ENCODE data around the gene DEGS2. TPM values are rescaled to one million over a fixed set of nuclear protein-coding genes. Genes with fewer than 3 reads are reported as not detected.

DEGS2 gene
- polyA plus RNA-seq, 1 donor, result 0.63 TPM

DNA sequence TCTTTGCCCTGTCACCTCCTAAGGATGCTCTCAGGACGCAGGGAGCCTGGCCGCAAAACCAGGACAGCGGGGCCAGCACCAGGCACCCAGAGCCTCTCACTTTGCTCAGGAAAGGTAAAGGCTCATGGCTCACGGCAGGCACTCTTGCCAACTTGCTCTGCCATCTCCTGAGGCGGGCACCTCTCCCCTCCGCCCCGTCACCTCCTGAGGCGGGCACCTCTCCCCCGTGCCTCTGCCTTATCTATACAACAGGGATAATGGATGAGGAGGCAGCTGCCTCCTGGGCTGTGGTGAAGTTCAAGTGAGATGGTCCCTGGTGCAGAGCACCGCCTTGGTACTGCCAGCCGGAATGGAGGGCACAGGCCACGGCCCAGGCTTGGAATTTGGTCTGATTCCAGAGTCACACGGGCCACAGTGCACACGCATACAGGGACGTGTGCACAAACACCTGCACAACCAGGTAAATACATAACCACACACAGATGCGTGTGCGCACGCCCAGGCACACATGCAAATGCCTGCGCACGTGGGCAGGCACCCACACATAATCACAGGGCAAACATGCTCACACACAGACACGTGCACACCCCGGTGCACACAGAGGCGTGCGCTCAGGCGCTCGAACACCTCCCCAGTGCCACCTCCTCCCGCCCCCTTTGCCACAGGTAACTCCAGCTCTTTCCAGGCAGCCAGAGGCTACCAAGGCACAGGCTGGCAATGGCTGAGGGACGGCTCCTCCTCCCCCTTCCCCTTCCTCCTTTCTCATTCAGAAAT, 11.6 kb downstream of the DEGS2 start:
- DNase-seq, result no peak

DNA sequence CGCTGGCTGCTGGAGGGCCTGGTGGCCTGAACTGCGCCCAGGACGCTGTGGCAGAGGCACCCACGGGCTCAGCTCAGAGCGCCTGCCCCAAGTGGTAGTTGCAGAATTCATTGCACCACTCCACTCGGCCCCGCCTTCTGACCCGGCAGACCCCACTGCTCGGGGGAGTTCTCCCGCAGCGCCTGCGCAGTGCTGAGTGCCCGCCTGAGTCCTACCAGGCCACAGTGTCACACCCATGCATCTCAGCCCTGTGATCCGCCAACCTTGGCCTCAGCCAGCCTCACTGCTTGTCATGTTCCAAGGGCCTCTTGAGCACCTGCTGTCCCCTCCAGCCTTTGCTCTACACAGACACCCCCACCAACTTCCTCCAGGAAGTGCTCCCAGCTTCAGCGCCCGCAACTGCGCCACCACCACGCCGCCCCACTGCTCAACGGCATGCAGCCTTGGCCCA, 12.2 kb downstream of the DEGS2 start:
- DNase-seq, result no peak

GRCh38 chr14:100146531-100147091, 12.8 kb downstream of the DEGS2 start:
- no peak for DNase-seq

DNA sequence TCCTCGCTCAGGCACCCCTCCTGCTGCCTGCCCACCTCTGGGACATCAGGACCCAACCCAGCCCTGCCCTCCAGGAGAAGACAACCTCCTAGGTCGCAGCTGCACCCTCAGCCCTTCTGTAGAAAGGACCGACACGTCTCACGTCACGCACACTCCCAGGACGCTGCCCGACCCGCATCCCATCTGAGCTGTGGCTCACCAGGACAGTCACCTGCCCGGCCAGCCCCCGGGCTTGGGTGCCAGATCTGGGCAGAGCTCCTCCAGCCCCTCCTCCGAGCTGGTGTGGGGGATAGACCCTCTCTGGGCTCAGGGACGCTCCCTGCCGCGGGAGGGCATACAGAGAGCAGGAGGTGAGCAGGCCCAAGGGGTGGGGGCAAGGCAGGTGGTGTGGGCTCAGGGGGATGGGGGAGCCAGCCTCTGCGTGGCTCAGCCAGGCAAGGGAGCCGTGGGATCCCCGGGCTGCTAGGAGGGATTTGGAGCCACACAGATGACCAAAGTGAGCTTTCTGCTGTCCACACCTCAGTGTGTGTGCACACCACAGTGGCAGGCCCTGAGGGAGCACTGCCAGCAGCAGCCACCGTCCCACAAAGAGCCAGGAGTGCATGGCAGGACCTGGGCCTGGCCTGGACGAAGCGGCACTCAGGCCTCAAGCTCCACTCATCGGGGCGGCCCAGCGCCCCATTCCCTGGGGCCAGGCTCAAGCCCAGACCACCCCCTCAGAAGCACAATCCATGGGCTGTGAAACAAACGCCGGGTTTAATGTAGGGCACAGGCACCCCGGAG, 13.6 kb downstream of the DEGS2 start:
- DNase-seq, result no peak

DNA sequence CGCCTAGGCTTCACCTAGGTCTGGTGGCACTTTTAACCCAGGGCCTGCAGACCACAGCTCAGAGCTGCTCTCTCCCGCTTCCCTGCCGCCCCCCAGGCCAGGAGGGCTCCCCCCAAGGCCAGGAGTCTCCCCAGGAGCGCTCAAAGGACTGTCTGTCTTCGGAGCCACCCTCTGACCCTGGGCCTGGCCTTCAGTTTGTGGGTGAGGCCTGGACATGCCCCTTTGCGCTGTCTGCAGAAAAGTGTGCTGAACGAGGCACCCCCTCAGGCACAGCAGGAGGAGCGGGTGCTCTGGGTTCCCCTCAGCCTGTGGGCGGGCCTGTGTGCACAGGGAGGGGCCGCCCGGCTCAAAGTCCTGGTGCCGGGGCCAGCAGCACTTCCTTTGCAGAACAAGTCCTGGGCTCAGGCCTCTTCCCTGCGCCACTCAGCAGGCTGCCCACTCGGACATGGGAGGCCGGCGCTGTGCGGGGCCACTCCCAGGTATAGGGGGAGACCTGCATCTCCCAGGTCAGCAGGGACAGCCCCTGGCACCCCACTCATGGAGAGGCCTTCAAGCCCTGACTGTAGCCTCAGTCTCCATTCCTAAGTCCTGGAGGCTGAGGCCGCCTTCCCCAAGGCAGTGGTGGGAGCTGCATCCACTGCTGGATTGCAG, 14.3 kb downstream of the DEGS2 start:
- DNase-seq, result no peak

DNA sequence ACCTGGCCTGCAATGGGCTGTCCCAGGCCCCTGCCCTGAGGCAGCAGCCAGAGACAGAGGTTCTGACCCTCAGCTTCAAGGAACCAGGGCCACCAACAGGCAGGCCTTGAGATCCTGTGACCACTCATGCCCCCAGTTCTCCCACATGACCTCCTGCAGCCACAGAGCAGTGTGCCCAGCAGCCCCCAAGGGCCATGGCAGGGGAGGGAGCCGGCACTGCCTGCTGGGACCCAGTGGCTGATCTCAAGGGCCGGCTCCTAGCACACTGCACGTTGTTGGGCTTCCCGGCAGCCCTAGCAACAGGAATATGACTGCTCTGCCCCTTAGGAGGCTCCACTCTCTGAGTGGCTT, 14.8 kb downstream of the DEGS2 start:
- no peak for DNase-seq

GRCh38 chr14:100143934-100144333, 15.5 kb downstream of the DEGS2 start:
- no peak for DNase-seq

GRCh38 chr14:100143523-100143922, 15.9 kb downstream of the DEGS2 start:
- DNase-seq, result no peak

DNA sequence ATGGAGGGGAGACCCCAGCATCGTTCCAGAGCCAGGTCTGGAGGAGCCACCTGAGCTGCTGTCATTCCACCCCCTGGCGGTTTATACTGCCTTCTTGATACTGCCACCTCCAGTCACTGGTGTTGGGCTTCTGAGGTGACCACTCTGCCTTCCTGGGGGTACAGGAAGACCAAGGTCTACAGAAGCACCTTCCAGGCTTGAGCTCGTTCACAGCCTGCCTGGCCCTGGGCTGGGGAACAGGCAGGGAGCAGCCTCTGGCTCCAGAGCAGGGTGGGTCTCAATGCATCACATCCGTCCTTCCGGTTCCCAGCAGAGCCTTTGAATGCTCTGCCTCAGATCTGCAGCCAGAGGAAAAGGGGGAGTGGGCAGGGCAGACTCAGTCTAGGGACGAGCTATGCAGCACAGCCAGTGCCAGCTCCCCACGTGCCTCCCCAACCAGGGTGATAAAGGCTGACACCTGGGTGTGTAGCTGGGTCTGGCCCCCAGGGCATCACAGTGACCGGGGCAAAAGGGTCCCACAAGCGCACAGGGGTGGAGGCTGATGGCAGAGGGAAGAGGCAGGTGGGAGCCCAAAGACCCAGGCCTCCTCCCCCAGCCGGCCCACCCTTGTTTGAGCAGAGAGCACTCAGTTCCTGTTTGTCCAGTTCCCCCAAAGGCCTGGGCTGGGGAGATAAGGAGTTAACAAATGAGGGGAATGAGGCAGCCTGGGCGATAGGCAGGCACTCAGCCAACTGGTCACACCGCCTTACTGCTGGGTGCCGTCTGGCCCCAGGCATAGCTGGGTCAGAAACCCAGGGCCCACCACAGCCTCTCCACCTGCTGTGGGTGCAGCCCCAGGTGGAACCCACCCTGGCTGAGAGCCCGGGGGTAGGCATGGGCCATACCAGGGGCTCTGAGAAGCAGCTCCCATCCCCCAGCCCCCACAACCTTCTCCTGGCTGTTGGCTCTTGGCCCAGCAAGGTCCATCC, 17.1 kb downstream of the DEGS2 start:
- DNase-seq, result no peak

DNA sequence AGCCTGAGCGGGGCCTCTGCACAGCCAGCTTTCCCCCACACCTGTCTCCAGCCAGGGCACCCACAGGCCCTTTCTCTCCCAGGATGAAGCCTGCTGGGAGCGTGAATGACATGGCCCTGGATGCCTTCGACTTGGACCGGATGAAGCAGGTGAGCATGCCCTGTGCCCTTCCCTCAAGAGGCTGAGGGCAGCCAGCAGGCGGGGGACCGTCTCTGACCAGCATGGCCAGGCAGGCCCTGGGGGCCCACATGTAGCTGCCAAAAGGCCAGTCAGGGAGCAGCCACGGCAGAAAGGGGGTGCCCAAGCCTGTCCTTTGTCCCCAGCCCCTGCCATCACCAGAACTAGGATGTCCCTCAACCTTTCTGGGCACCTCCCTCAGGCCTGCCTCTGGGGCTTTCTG, 18.3 kb downstream of the DEGS2 start:
- no peak for DNase-seq

DNA sequence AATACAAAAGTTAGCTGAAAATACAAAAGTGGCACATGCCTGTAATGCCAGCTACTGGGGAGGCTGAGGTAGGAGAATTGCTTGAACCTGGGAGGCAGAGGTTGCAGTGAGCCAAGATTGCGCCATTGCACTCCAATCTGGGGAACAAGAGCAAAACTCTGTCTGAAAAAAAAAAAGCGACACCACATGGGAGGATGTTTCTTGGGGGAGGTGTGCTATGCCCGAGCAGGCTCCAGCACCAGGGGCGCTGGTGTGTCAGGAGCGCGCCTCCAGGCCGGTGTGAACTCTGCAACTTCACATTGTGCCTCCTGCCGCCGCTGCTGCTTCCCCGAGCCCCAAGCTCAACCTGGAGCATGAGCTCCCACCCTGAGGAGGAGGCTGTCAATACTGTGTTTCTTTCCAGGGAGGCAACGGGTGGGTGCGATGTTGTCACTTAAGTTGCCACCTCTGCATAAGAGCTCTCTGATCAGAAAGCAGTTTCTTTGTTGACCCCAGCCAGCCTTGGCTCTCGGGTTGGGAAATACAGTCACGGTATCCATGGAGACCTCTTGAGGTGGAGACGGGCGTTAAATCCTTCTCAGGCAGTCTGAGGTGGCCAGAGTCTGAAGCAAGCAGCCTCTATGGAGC, 18.9 kb downstream of the DEGS2 start:
- DNase-seq, result no peak

DNA sequence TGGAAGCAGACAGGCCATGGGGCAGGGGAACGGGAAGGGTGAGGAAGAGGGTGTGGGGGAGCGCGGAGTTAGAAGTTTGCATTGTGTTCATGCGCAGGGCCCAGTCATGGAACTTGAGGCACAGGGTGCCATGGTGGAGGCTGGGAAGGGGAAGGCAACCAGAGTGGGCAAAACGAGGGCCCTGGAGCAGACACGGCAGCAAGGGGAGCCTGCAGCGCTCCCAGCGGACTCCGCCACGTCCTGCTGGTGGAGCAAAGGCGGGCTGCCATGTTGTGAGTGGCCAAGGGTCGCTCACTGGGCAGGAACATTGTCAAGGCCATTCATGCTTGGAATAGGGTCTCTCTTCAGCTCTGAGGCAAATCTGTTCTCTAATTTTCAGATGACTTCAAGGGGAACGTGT, 20.5 kb downstream of the DEGS2 start:
- DNase-seq, result no peak

DNA sequence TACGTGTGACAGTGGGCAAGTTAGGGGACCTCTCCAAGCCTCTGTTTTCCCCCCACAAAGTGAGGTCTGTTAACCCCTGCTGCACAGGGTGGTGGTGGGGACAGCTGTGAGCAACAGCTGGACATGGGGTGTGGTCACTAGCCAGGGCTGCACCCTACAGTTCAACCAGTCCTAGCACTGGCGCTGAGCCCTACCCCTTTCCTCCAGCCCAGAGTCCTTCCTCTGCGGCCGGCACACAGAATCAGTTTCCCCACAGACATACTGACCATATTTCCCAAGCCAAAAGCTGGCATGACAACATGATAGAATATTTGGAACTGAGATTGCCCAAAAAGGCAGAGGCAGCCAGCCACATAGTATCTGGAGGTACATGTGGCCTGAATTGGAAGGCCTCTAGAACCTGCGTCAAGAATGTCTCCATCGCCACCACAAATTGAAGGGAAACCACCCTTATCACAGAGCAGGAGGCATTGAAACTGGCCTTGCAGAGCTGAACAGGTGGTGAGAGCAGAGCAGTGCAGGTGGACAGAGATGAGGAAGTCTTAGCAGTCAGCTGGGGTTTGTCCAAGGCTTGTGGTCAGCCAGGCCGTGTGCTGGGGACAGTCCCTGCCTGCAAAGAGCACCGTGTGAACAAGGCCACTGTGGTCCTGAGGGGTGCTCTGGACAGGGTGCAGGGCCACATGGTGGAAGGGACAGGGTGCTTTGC, 21.2 kb downstream of the DEGS2 start:
- DNase-seq, result no peak

DNA sequence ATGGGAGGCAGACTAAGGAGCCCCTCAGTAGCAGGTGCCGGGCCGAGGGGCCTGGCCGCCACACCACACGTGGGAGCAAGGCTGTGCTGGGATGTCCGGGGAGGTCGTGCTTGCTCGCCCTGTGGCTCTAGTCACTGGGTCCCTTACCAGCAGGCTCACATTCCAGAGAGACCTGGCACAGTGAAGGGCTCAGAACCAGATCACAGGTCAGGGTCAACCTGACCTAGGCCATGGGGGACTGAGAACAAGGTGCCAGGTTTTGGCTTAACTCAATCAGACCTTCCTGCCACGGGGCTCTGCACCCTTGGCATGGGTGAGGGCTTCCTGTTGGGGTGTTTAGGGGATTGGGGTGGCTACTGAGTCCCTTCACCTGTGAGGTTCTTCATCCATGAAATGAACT, 22.3 kb downstream of the DEGS2 start:
- DNase-seq, result no peak

DNA sequence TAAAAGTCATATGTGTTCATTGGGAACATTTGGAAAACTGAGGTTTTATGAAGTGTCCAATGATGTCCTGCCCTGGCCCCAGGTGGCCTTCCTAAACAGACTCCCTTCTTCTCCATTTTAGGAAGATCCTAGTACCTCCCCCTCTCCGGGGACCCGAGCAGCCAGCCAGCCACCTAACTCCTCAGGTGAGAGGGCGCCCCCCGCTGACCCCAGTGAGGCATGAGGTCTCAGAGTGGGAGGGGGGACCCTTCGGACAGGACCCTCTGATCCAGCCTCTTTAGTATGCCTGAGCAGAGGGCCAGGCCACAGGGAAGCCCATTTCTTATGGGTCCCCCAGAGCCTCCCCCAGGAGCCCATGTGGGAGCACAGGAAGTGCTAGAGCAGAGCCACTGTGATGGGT, 23.7 kb downstream of the DEGS2 start:
- DNase-seq, result no peak

- DNase-seq, result no peak
Observed at GRCh38 chr14:100135073-100135472, 24.4 kb downstream of the DEGS2 start.

DNA sequence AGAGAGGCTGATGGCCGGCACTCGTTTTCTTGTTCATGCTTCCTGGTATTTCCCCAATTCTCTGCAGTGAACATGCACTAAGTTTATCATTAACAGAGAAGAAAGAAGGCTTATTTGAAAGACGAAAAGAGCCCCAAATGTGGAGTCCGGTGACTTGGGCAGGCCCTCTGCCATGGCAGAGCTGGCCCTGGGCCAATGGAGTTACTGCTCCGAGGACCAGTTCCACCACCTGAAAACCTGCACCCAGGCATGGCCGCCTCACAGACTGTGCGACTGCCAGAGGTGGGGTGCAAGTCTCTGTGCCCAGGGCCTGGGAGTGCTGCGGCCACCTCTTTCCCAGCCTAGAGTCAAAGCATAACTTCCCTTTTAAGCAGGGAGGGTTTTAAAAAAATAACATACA, 24.9 kb downstream of the DEGS2 start:
- DNase-seq, result no peak

DNA sequence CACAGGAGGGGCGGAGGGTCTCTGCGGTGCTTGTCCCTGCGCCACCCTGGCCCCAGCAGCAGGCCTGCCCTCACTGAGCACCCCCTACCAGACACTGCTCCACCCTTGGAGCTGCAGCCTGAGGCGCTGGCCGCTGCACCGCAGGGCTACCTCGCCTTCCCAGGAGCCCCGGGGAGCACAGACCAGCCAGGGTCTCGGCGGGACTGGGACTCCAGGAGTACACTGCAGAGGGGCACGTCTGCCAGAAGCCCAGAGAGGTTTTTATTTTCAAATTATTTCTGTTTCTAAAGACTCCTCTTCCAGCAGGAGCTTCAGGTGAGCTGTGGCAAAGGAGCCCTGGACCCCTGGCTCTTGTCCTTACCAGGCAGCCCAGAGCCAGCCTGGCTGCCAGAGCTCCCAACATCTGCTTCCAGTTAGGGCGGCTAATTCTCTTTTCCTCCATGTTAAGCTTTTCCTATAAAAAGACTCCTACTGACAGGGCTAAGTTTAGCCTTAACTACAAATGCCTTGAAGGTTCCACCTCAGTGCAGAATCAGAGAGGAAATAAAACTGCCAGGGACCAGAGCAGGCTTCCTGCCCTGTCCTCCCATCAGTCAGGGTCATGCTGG, 26.4 kb downstream of the DEGS2 start:
- no peak for DNase-seq

GRCh38 chr14:100132161-100132902, 27.1 kb downstream of the DEGS2 start:
- no peak for DNase-seq

DNA sequence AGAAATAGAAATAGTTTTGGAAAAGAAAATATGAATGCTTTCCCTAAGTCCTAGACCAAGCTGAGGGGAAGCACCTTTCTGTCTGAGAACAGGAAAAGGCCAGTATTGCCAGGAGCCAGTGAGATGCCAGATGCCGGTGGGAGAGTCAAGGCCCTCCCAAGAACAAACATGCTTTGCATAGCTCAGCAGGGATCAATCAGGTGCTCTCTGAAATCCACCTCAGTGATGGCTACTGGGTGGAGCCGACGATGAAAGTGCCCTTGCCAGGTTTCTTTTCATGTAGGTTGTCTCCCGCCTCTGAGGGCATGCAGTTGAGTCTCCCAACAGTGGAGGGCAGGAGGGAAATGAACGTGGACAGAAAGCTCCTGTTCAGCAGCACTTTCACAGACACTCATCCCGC, 28.3 kb downstream of the DEGS2 start:
- no peak for DNase-seq

Measured in hindlimb muscle (tissue), 1 donor.